Measurements from ENCODE around the gene PWP2.

- no peak for TF ChIP-seq EZH2 (IDR thresholded peaks at IDR 0.05; ENCODE audit: borderline replicate concordance, insufficient read depth, low read depth, low read length, poor library complexity, severe bottlenecking)
- TF ChIP-seq CTCF (IDR thresholded peaks at IDR 0.05): no peak
These were observed 35.7 kb upstream of the PWP2 start for GRCh38 chr21:44071359-44072104.

Data from B cell (primary cell).